ENCODE results near the gene PLA2G4B. TPM values are rescaled to one million over a fixed set of nuclear protein-coding genes. Genes with fewer than 3 reads are reported as not detected.

PLA2G4B gene
- total RNA-seq, 1 experiment from 2014 or later, result 7.8 TPM

DNA sequence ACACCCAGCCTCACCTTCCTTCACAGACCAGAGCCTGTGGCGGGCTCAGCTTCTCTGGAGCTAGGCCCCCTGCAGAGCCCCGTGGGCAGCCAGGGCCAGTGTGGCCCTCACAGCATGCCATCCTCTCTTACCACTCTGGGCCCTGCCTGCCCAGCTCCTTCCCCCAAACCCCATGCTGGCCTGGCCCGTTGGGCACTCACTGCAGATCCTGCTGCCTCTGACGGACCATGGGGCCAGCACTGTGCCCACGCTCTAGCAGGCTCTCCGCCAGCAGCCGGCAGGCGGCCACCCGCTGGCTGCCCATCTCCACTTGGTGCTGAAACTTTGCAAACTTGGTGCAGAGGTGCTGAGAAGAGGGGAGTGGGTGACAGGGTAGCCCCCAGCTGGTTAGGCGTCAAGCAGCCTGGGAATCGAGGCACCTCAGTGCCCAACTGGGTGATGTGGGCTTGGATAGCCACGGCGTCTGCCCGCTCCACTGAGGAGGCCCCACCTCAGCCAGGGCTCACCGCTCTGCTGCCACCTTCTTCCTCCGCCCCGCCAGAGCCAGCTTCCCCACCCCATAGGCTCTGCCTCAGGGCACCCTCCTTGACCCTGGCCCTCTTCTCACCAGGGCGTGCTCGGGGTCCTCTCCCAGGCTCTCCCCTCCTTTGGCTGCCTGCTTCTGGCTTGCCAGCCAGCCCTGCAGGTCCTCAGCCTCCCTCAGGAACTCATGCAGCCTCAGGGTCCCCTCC, 32.7 kb downstream of the PLA2G4B start:
- no peak overlapping the region for H3K4me2 ChIP-seq
- TF ChIP-seq CTCF (conservative IDR thresholded peaks at IDR 0.05), result no peak
- no peak for TF ChIP-seq EZH2 (IDR thresholded peaks at IDR 0.05; ENCODE audit: low read depth)
- no peaks in the 10 kb centered on the region for H3K79me2 ChIP-seq (ENCODE audit: low read depth)
- intact Hi-C loops (cut with micrococcal nuclease; ENCODE audit: unreplicated experiment), result no loop called here
- H4K20me1 ChIP-seq (ENCODE audit: insufficient read depth), result no peaks in the 10 kb centered on the region
- no peaks in the 10 kb centered on the region for H3K9me3 ChIP-seq (ENCODE audit: insufficient read depth, low read depth)
- no peak overlapping the region for H3K27ac ChIP-seq
- POLR2A ChIA-PET (ENCODE audit: unreplicated experiment), result interaction anchor here (0.6 to 0.7 kb wide), 3 partner anchors 10 to 668 kb away, joined by 6 to 18 read pairs (median 7); no protein-coding TSS in a partner anchor
- H3K4me1 ChIP-seq (replicated peaks; ENCODE audit: insufficient read depth), result no peaks in the 10 kb centered on the region
- BruUV-seq (replicated peaks), result no TSS peak
- no peak for DNase-seq
- H3K9me2 ChIP-seq (ENCODE audit: insufficient read depth), result no peaks in the 10 kb centered on the region
- no peaks in the 10 kb centered on the region for H3K36me3 ChIP-seq (ENCODE audit: low read depth)
- H2AFZ ChIP-seq, result no peak overlapping the region
- no peaks in the 10 kb centered on the region for H3K27me3 ChIP-seq (ENCODE audit: insufficient read depth, low read depth)
- H3K4me3 ChIP-seq, result no peak overlapping the region
- CTCF ChIA-PET, result no interaction called here
- no peaks in the 10 kb centered on the region for H3F3A ChIP-seq (ENCODE audit: insufficient read depth, low read depth)

DNA sequence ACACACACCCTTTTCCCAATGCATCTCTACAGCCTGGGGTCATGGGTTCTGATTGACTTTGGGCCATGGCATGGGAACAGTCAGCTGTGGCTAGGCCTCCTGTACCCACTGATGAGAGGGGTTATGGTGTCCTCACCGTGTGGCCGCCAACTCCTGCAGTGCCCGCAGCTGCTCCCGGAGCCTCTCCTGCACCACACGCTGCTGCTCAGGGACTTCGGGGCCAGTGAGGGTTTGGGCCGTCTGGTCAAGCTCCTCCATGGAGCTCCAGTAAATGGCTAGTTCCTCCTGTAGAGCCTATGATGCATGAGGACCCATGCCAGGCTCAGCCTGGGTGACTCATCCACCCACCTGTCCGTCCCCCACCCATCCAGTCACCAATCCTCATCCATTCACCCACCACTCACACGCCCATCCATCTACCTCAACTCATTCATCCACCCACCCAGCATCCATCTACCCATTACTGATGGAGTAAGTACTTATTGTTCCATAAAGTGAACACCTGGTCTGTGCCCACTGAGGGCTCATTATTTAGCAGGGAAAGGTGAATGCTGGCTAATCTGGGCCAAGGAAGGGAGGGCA, 33.6 kb downstream of the PLA2G4B start:
- Histone ChIP-seq H3K4me2 (no peak overlapping the region), H2AFZ (no peak overlapping the region), H3K27ac (no peak overlapping the region), H3F3A (ENCODE audit: insufficient read depth, low read depth) (no peaks in the 10 kb centered on the region), H3K27me3 (ENCODE audit: insufficient read depth, low read depth) (no peaks in the 10 kb centered on the region), H4K20me1 (ENCODE audit: insufficient read depth) (no peaks in the 10 kb centered on the region), H3K4me1 (replicated peaks; ENCODE audit: insufficient read depth) (no peaks in the 10 kb centered on the region), H3K9me2 (ENCODE audit: insufficient read depth) (no peaks in the 10 kb centered on the region), H3K9me3 (ENCODE audit: insufficient read depth, low read depth) (no peaks in the 10 kb centered on the region), H3K4me3 (no peak overlapping the region), H3K79me2 (ENCODE audit: low read depth) (no peaks in the 10 kb centered on the region), H3K36me3 (ENCODE audit: low read depth) (no peaks in the 10 kb centered on the region)
- TF ChIP-seq EZH2 (IDR thresholded peaks at IDR 0.05; ENCODE audit: low read depth) (no peak), CTCF (conservative IDR thresholded peaks at IDR 0.05) (no peak)
- ChIA-PET POLR2A (ENCODE audit: unreplicated experiment) (no interaction called here), CTCF (no interaction called here)
- intact Hi-C loops (cut with micrococcal nuclease; ENCODE audit: unreplicated experiment), result no loop called here
- BruUV-seq (replicated peaks), result no TSS peak
- no peak for DNase-seq

- H3K4me1 ChIP-seq (replicated peaks; ENCODE audit: insufficient read depth), result no peaks in the 10 kb centered on the region
- H3K9me3 ChIP-seq (ENCODE audit: insufficient read depth, low read depth), result no peaks in the 10 kb centered on the region
- DNase-seq, result no peak
- no peak overlapping the region for H3K4me2 ChIP-seq
- intact Hi-C loops (cut with micrococcal nuclease; ENCODE audit: unreplicated experiment), result no loop called here
- H2AFZ ChIP-seq, result no peak overlapping the region
- no peaks in the 10 kb centered on the region for H3K79me2 ChIP-seq (ENCODE audit: low read depth)
- TF ChIP-seq CTCF (conservative IDR thresholded peaks at IDR 0.05) (no peak), EZH2 (IDR thresholded peaks at IDR 0.05; ENCODE audit: low read depth) (no peak)
- no peaks in the 10 kb centered on the region for H3K9me2 ChIP-seq (ENCODE audit: insufficient read depth)
- ChIA-PET POLR2A (ENCODE audit: unreplicated experiment) (no interaction called here), CTCF (no interaction called here)
- H3K27me3 ChIP-seq (ENCODE audit: insufficient read depth, low read depth), result no peaks in the 10 kb centered on the region
- BruUV-seq (replicated peaks), result no TSS peak
- no peaks in the 10 kb centered on the region for H3F3A ChIP-seq (ENCODE audit: insufficient read depth, low read depth)
- H3K36me3 ChIP-seq (ENCODE audit: low read depth), result no peaks in the 10 kb centered on the region
- no peaks in the 10 kb centered on the region for H4K20me1 ChIP-seq (ENCODE audit: insufficient read depth)
- H3K4me3 ChIP-seq, result no peak overlapping the region
- no peak overlapping the region for H3K27ac ChIP-seq
Observed at GRCh38 chr15:41873711-41874110, 35.1 kb downstream of the PLA2G4B start.

Data from PC-9 (cell line).